ENCODE data around the gene KCNJ6. TPM values are rescaled to one million over a fixed set of nuclear protein-coding genes. Genes with fewer than 3 reads are reported as not detected.

Gene KCNJ6
- total and polyA plus RNA-seq, 9 of the 15 experiments (the other 6 are each of a cell fraction or from before 2014, with no cell fraction given): 0.06 to 0.21 (median 0.13) TPM; not detected in 1

DNA sequence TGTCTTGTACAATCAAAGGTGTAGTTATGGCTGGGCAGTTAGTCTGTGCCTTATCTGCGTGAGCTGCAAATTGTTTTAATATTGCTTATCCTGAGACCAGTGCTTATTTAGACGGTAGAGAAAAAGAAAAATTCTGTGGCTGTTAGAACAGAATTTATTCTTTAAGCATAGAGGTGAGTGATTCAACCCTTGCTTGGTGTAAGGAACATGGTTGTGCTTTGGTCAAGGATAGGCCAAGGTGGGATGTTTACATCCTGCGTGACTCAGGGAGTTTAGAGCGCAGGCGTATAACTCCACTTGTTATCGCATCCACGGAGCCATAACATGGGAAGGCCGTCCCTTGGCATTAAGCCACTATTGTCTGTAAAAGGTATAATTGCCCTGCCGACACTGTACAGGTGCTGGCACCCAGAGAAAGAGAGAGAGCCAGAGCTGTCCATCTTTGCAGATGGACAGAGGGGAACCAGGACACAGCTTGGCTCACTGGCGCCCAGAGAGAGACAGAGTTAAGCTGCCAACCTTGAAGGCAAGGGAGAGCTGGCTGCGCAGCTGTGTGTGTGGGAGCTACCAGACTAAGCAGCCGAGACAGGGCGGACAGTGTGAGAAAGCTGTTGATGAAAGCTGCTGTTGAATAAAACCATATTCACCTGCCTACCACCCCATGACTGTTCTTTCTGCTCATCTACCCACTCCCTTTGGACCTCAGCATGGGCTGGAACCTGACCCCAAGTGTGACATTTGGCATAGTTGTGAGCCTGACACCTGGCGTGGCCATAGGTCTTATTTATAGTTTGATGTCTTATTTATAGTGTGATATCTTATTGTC, 349.3 kb downstream of the KCNJ6 start (continued):
- TF ChIP-seq, protein P1, sequence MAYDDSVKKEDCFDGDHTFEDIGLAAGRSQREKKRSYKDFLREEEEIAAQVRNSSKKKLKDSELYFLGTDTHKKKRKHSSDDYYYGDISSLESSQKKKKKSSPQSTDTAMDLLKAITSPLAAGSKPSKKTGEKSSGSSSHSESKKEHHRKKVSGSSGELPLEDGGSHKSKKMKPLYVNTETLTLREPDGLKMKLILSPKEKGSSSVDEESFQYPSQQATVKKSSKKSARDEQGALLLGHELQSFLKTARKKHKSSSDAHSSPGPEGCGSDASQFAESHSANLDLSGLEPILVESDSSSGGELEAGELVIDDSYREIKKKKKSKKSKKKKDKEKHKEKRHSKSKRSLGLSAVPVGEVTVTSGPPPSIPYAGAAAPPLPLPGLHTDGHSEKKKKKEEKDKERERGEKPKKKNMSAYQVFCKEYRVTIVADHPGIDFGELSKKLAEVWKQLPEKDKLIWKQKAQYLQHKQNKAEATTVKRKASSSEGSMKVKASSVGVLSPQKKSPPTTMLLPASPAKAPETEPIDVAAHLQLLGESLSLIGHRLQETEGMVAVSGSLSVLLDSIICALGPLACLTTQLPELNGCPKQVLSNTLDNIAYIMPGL (CRISPR knock-in tag; IDR thresholded peaks at IDR 0.05): no peak
- TF ChIP-seq TAF9B (IDR thresholded peaks at IDR 0.05; ENCODE audit: partially characterized antibody) (no peak), ID3 (CRISPR knock-in tag; IDR thresholded peaks at IDR 0.05) (peak; percentile 83), ID3 (tag; IDR thresholded peaks at IDR 0.05) (peak; percentile 90), ZNF324 (CRISPR knock-in tag; IDR thresholded peaks at IDR 0.05) (peak; percentile 54; the same call in 1 of the 2 replicates), FOXM1 (IDR thresholded peaks at IDR 0.05; ENCODE audit: low read depth) (no peak), FOXM1 (CRISPR knock-in tag; IDR thresholded peaks at IDR 0.05; ENCODE audit: low read depth) (no peak), ZC3H11A (IDR thresholded peaks at IDR 0.05; ENCODE audit: low read depth, low read length) (no peak), MIER1 (IDR thresholded peaks at IDR 0.05; ENCODE audit: low read depth) (no peak), COPS2 (conservative IDR thresholded peaks at IDR 0.05) (no peak), PPARD (CRISPR knock-in tag; IDR thresholded peaks at IDR 0.05) (peak; percentile 80; the same call in 1 of the 2 replicates), ARNT (IDR thresholded peaks at IDR 0.05) (no peak), ZKSCAN8 (CRISPR knock-in tag; IDR thresholded peaks at IDR 0.05) (peak; percentile 95), PATZ1 (CRISPR knock-in tag; IDR thresholded peaks at IDR 0.05; ENCODE audit: borderline replicate concordance) (no peak), CBFA2T3 (IDR thresholded peaks at IDR 0.05) (no peak), BCLAF1 (IDR thresholded peaks at IDR 0.05; ENCODE audit: borderline replicate concordance in 1 of 2, control insufficient read depth in 1 of 2, low read depth in 2 of 2, low read length in 1 of 2) (no peak), HNRNPK (IDR thresholded peaks at IDR 0.05; ENCODE audit: low read depth, low read length, poor library complexity, severe bottlenecking) (no peak), IRF2 (CRISPR knock-in tag; IDR thresholded peaks at IDR 0.05) (no peak)
- TF ChIP-seq, protein P2, sequence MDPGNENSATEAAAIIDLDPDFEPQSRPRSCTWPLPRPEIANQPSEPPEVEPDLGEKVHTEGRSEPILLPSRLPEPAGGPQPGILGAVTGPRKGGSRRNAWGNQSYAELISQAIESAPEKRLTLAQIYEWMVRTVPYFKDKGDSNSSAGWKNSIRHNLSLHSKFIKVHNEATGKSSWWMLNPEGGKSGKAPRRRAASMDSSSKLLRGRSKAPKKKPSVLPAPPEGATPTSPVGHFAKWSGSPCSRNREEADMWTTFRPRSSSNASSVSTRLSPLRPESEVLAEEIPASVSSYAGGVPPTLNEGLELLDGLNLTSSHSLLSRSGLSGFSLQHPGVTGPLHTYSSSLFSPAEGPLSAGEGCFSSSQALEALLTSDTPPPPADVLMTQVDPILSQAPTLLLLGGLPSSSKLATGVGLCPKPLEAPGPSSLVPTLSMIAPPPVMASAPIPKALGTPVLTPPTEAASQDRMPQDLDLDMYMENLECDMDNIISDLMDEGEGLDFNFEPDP (CRISPR knock-in tag; IDR thresholded peaks at IDR 0.05): peak; percentile 90; the same call in 1 of the 2 replicates

All from K562 (cell line).